MCF 10A (cell line): ENCODE data around the gene PAX4. TPM values are rescaled to one million over a fixed set of nuclear protein-coding genes. Genes with fewer than 3 reads are reported as not detected.

ENCODE experiments used
- BruUV-seq: library from RNA; stranded (reverse); fragments of 400-500 nt; replicated peaks from 2 replicates; lab custom pipeline; 2021; lab: Mats Ljungman, UMichigan
- CTCF ChIA-PET: fragments of 300-600 bp; sonication (Branson Sonifier 250); formaldehyde crosslinking; extraction: SDS; loops from one replicate; lab custom pipeline; 2021; ENCODE audit warnings: antibody characterized with exemption, inconsistent platforms; lab: Yijun Ruan, JAX
- POLR2A ChIA-PET: fragments of 300-600, 350-650 bp; sonication (Branson Sonifier 250); formaldehyde crosslinking; extraction: SDS; loops from one replicate; lab custom pipeline; 2020; ENCODE audit warnings: antibody characterized with exemption, inconsistent platforms; lab: Yijun Ruan, JAX
- DNase-seq: peaks from one replicate; pipeline ENCODE4 v3.0.0-alpha.2; 2018; ENCODE audit not compliant: unreplicated experiment
- H3K27ac Mint-ChIP-seq: one replicate; pipeline ENCODE4 v1.8.0; 2022; ENCODE audit warnings: mild to moderate bottlenecking, low read depth, mixed read lengths; ENCODE audit not compliant: unreplicated experiment
- H3K27me3 Mint-ChIP-seq: one replicate; pipeline ENCODE4 v1.8.0; 2022; ENCODE audit warnings: mixed read lengths; ENCODE audit not compliant: insufficient read depth, unreplicated experiment
- H3K36me3 Mint-ChIP-seq: one replicate; pipeline ENCODE4 v1.8.0; 2022; ENCODE audit warnings: mild to moderate bottlenecking, moderate library complexity, mixed read lengths; ENCODE audit not compliant: insufficient read depth, unreplicated experiment
- H3K4me1 Mint-ChIP-seq: one replicate; pipeline ENCODE4 v1.8.0; 2022; ENCODE audit warnings: mixed read lengths; ENCODE audit not compliant: insufficient read depth, unreplicated experiment
- H3K4me3 Mint-ChIP-seq: one replicate; pipeline ENCODE4 v1.8.0; 2022; ENCODE audit warnings: mild to moderate bottlenecking, moderate library complexity, mixed read lengths; ENCODE audit not compliant: unreplicated experiment
- H3K9me3 Mint-ChIP-seq: one replicate; pipeline ENCODE4 v1.8.0; 2022; ENCODE audit warnings: mixed read lengths; ENCODE audit not compliant: unreplicated experiment
- intact Hi-C: fragments of 100-400 bp; cut with micrococcal nuclease; formaldehyde crosslinking; loops from 2 replicates; pipeline ENCODE4 v1.14.1; 2022
- total RNA-seq: library from RNA; stranded (reverse); gene quantifications from 2 replicates; pipeline ENCODE4 v1.2.3, GENCODE V29; 2022
- TF ChIP-seq, protein P1 (sequence below): fragments of 200-600 bp; IDR thresholded peaks from one replicate; pipeline ENCODE4 v1.8.0; 2022; ENCODE audit warnings: antibody characterized with exemption, mild to moderate bottlenecking; ENCODE audit not compliant: unreplicated experiment

The PAX4 gene
- total RNA-seq, 1 experiment from 2014 or later: not detected

DNA sequence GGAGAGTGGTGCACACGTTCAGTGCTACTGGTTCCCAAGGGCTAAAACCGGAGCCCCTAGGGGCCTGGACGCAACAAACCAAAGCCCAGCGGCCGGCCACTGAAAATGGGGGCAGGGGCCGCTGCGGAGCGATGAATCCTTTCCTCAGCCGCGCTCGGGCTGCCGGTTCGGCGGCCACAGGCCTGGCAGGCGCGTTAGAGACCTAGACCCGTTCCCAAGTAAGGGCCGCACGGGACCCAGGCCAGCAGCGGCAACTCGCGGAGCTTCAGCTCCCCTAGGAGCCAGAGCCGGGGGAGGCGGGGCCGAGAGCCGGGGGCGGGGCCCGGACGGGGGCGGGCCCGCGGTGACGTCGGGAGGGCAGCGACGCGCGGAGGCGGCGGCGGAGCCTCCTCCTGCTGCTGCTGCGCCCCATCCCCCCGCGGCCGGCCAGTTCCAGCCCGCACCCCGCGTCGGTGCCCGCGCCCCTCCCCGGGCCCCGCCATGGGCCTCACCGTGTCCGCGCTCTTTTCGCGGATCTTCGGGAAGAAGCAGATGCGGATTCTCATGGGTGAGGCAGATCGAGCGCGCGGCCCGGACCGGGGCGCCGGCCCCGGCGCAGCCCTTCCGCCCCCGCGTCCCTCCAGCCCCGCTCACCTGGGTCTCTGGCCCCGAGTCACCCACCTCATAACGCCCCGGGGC lies 29.8 kb downstream of the PAX4 start, which contains the start of gene ARF5:
Gene ARF5 (plus strand): TSS at position 393 of the 678 bp plus-strand sequence. CDS start 88 bp downstream, at position 481.
- no TSS peak for BruUV-seq
- H3K27ac Mint-ChIP-seq: peak within 1 kb of the TSS; percentile 72
- TF ChIP-seq, protein P1, sequence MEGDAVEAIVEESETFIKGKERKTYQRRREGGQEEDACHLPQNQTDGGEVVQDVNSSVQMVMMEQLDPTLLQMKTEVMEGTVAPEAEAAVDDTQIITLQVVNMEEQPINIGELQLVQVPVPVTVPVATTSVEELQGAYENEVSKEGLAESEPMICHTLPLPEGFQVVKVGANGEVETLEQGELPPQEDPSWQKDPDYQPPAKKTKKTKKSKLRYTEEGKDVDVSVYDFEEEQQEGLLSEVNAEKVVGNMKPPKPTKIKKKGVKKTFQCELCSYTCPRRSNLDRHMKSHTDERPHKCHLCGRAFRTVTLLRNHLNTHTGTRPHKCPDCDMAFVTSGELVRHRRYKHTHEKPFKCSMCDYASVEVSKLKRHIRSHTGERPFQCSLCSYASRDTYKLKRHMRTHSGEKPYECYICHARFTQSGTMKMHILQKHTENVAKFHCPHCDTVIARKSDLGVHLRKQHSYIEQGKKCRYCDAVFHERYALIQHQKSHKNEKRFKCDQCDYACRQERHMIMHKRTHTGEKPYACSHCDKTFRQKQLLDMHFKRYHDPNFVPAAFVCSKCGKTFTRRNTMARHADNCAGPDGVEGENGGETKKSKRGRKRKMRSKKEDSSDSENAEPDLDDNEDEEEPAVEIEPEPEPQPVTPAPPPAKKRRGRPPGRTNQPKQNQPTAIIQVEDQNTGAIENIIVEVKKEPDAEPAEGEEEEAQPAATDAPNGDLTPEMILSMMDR: no peak
- H3K9me3 Mint-ChIP-seq: no peaks in the 10 kb centered on the region
- peak within 1 kb of the TSS; percentile 79 for H3K4me3 Mint-ChIP-seq
- CTCF ChIA-PET: interaction anchor here (0.7 to 1.5 kb wide), 9 partner anchors 9 to 622 kb away, joined by 3 to 7 read pairs (median 4); no protein-coding TSS in a partner anchor
- POLR2A ChIA-PET: interaction anchor here (0.7 to 5.1 kb wide), 12 partner anchors 9 to 621 kb away, joined by 3 to 41 read pairs (median 4); partner anchors contain the start of genes SND1 and ZNF800
- peaks cover 33% of the 10 kb centered on the region for H3K4me1 Mint-ChIP-seq
- DNase-seq: peak; percentile 80
- no peaks in the 10 kb centered on the region for H3K27me3 Mint-ChIP-seq
- intact Hi-C loops: loop anchor here (1.0 to 10.0 kb wide), 3 partner anchors 63 to 619 kb away; partner anchors contain the start of gene ZNF800
- peaks cover 24% of the 10 kb centered on the region for H3K36me3 Mint-ChIP-seq

DNA sequence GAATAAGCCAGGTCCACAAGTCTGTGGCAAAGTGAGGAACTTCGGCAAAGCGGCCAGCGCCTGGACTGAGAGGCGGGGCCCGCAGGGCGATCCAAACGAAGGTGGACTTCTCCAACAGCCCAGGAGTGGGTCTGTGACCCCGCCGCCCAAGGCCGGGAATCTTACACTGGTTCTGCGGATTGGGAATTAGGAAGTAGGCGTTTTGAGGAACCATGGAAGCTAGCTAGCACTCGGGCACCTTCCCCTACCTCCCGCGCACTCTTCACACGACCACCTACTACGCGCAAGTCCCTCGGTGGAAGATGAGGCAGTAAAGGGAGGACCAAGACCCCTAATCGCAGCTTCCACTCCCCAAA lies 30.3 kb downstream of the PAX4 start:
- DNase-seq: no peak
- peaks cover 30% of the 10 kb centered on the region for H3K36me3 Mint-ChIP-seq
- intact Hi-C loops: loop anchor here (1.0 to 10.0 kb wide), 3 partner anchors 64 to 620 kb away; partner anchors contain the start of gene ZNF800
- ChIA-PET POLR2A (interaction anchor here (0.7 to 5.1 kb wide), 7 partner anchors 9 to 198 kb away, joined by 3 to 41 read pairs (median 4); partner anchors contain the start of genes SND1 and ZNF800), CTCF (interaction anchor here (0.9 to 1.1 kb wide), 2 partner anchors 9 to 14 kb away, joined by 3 read pairs; no protein-coding TSS in a partner anchor)
- no peak overlapping the region for H3K27ac Mint-ChIP-seq
- no peaks in the 10 kb centered on the region for H3K9me3 Mint-ChIP-seq
- H3K27me3 Mint-ChIP-seq: no peaks in the 10 kb centered on the region
- H3K4me3 Mint-ChIP-seq: peak overlapping the region; percentile 79
- BruUV-seq: no TSS peak
- H3K4me1 Mint-ChIP-seq: peaks cover 38% of the 10 kb centered on the region
- TF ChIP-seq, protein P1: no peak

DNA sequence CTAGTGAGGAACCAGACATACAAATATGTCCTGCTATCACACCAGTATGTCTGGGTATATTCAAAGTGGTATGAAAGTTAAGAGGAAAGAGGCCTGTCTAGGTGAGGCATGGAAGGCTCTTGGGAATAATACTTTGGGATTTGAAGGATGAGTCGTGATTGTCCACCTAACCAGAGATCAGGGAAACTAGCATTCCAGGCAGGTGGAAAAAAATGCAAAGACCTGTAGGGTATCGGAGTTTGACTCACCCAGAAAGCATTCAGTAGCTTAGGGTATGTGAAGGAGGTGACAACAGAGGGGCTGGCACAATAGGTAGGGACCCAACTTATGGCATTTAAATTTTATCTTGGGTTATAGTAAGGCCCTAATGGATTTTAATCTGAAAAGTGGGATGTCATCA lies 31.6 kb downstream of the PAX4 start:
- no TSS peak for BruUV-seq
- intact Hi-C loops: loop anchor here (5.0 to 10.0 kb wide), 2 partner anchors 192 to 621 kb away; partner anchors contain the start of gene ZNF800
- Mint-ChIP-seq H3K36me3 (peaks cover 28% of the 10 kb centered on the region), H3K27me3 (no peaks in the 10 kb centered on the region), H3K27ac (no peak overlapping the region), H3K9me3 (no peaks in the 10 kb centered on the region), H3K4me1 (peaks cover 38% of the 10 kb centered on the region), H3K4me3 (peak overlapping the region; percentile 79)
- POLR2A ChIA-PET: interaction anchor here (0.9 to 5.1 kb wide), 5 partner anchors 65 to 199 kb away, joined by 3 to 41 read pairs (median 10); partner anchors contain the start of genes SND1 and ZNF800
- TF ChIP-seq, protein P1: no peak
- CTCF ChIA-PET: interaction anchor here (0.7 to 1.4 kb wide), 3 partner anchors 9 to 623 kb away, joined by 3 to 4 read pairs (median 3); partner anchors contain the start of gene ZNF800
- no peak for DNase-seq
